Adrenal gland (tissue), 19 donors: ENCODE data around the gene TUBB3. TPM values are rescaled to one million over a fixed set of nuclear protein-coding genes. Genes with fewer than 3 reads are reported as not detected.
"Not testable (repeated sequence)": the region's sequence is repeated elsewhere in the genome, so short reads cannot be mapped to it uniquely, and the experiment has no call there.

ENCODE experiments used
- DNase-seq, 7 donors: peaks; one replicate each; pipeline ENCODE4 v3.0.0-alpha.2; 2019 to 2020
- H3K27ac ChIP-seq, 5 donors: fragments of 200-600 bp; sonication (generic) in 4 of 5; 1 replicate in 3 of 5; 2 replicates in 2 of 5; pipeline versions ENCODE4 v1.5.1 to v1.8.0; 2016 to 2020; ENCODE audit warnings: mild to moderate bottlenecking in 1 of 5
- H3K27me3 ChIP-seq: fragments of 200-600 bp; 2 replicates; pipeline ENCODE4 v1.8.0; 2021
- H3K36me3 ChIP-seq, 2 donors: fragments of 200-600 bp; replicated peaks in 1 of 2; 1 replicate in 1 of 2; 2 replicates in 1 of 2; pipeline versions ENCODE4 v1.5.1 to v1.8.0; 2018 to 2022
- H3K4me1 ChIP-seq, 2 donors: fragments of 200-600 bp; replicated peaks in 1 of 2; 1 replicate in 1 of 2; 2 replicates in 1 of 2; pipeline versions ENCODE4 v1.5.1 to v1.8.0; 2018 to 2021
- H3K4me3 ChIP-seq, 4 donors: fragments of 200-600 bp; sonication (generic) in 3 of 4; one replicate each; pipeline ENCODE4 v1.5.1; 2016 to 2018
- H3K9me3 ChIP-seq, 3 donors: fragments of 200-600 bp; sonication (generic) in 1 of 3; replicated peaks in 1 of 3; 1 replicate in 2 of 3; 2 replicates in 1 of 3; pipeline versions ENCODE4 v1.5.1 to v1.8.0; 2016 to 2021
- POLR2A ChIP-seq, 2 donors: fragments of 450-650 bp; IDR thresholded peaks; one replicate each; pipeline ENCODE4 v1.6.1; 2017; ENCODE audit warnings: antibody characterized with exemption in 2 of 2, mild to moderate bottlenecking in 2 of 2, moderate library complexity in 1 of 2
- WGBS, 4 donors: extraction: QIAGEN DNeasy Blood & Tissue Kit in 2 of 4; methylation state at CpG; one replicate each; pipeline versions ENCODE4 v1.1.5 to v1.1.7; 2013 to 2017; 5-methylcytosine and 5-hydroxymethylcytosine counted together
- intact Hi-C, 2 donors: fragments of 100-400 bp; cut with DNase I; formaldehyde crosslinking; loops; one replicate each; pipeline versions ENCODE4 v1.14.1 to v1.15.0; 2022 to 2023
- long read RNA-seq, 10 donors: library from polyadenylated mRNA in 3 of 10; unstranded in 2 of 10; stranded (forward) in 1 of 10; transcript quantifications; one replicate each; pipeline ENCODE4 v2.0.0 and lab custom pipeline, GENCODE V29; 2021 to 2026
- polyA plus RNA-seq, 3 donors: library from polyadenylated mRNA; stranded (reverse); fragments of 200-250 nt in 2 of 3; fragments of 350-450 nt in 1 of 3; fragmentation: Illumina TruSeq in 1 of 3; extraction: RNeasy Lipid Tissue Mini Kit (QIAGEN cat#74804) in 1 of 3; gene quantifications; one replicate each; pipeline ENCODE4 v1.2.3, GENCODE V29; 2013 to 2014
- total RNA-seq, 9 donors: library from RNA; depleted of rRNA in 4 of 9; stranded (reverse); fragments of >200 nt in 4 of 9; fragments of 120-200 nt in 1 of 9; fragmentation: NEBNext Ultra II Directional in 1 of 9; extraction: Animal tissue kit (Norgen Biotek cat#: 25700) in 1 of 9; gene quantifications; one replicate each; pipeline versions ENCODE4 v1.1.0 to v1.2.4, GENCODE V29; 2013 to 2023
- TF ChIP-seq, protein P1 (sequence below), 6 experiments: fragments of 450-650 bp in 4 of 6; fragments of 200-600 bp in 2 of 6; sonication (generic) in 1 of 6; IDR thresholded peaks; 1 replicate in 5 of 6; 2 replicates in 1 of 6; pipeline versions ENCODE4 v1.5.1 to v1.8.0; 2016 to 2021; ENCODE audit warnings: antibody characterized with exemption in 6 of 6, mild to moderate bottlenecking in 2 of 6, moderate library complexity in 1 of 6
- donor health status: healthy with polysubstance abuse.
- donor health status: Bipolar disorder and iron deficiency.
- donor health status: DM: yes; HTN: yes; CAD: no.
- donor health status: DM: no; HTN: no; CAD: no.
- donor health status: DM: no; HTN: no; CAD: no.
- donor health status: DM: yes; HTN: yes; CAD: no.

TUBB3 gene
- total RNA-seq (10 to 100 TPM in 8 of 9 donors, 1 to 10 TPM in 1; 6.4 to 63.8 (median 21.0) TPM), polyA plus RNA-seq (10 to 100 TPM; 12.5 to 13.2 (median 12.9) TPM)
- long read RNA-seq, donor 1, partial matches to known transcripts = 0 of 2 reads
- long read RNA-seq, donor 1, other reads (novel, unspliced or antisense) = 0 of 2 reads
- long read RNA-seq, donor 2 = 0 reads
- long read RNA-seq, donor 3, partial matches to known transcripts = 0 of 2 reads
- long read RNA-seq, donor 3, other reads (novel, unspliced or antisense) = 0 of 2 reads
- long read RNA-seq, donor 4, transcript TUBB3-201 (4 exons, 1,769 nt) = major isoform, 11 of 11 reads
- long read RNA-seq, donor 4, partial matches to known transcripts = 0 of 11 reads
- long read RNA-seq, donor 4, other reads (novel, unspliced or antisense) = 0 of 11 reads
- long read RNA-seq, donor 5, transcript TUBB3-201 (4 exons, 1,769 nt) = major isoform, 31 of 43 reads
- long read RNA-seq, donor 5, partial matches to known transcripts = 0 of 43 reads
- long read RNA-seq, donor 5, other reads (novel, unspliced or antisense) = 8 of 43 reads
- long read RNA-seq, donor 6, transcript TUBB3-201 (4 exons, 1,769 nt) = major isoform, 12 of 16 reads
- long read RNA-seq, donor 6, partial matches to known transcripts = 0 of 16 reads
- long read RNA-seq, donor 6, other reads (novel, unspliced or antisense) = 3 of 16 reads
- long read RNA-seq, donor 7, partial matches to known transcripts = 0 of 1 reads
- long read RNA-seq, donor 7, other reads (novel, unspliced or antisense) = 0 of 1 reads
- long read RNA-seq, donor 8, partial matches to known transcripts = 0 of 3 reads
- long read RNA-seq, donor 8, other reads (novel, unspliced or antisense) = 0 of 3 reads
- long read RNA-seq, donor 9, partial matches to known transcripts = 0 of 2 reads
- long read RNA-seq, donor 9, other reads (novel, unspliced or antisense) = 0 of 2 reads
- long read RNA-seq, donor 10, transcript TUBB3-201 (4 exons, 1,769 nt) = major isoform, 9 of 15 reads
- long read RNA-seq, donor 10, partial matches to known transcripts = 6 of 15 reads
- long read RNA-seq, donor 10, other reads (novel, unspliced or antisense) = 0 of 15 reads

DNA sequence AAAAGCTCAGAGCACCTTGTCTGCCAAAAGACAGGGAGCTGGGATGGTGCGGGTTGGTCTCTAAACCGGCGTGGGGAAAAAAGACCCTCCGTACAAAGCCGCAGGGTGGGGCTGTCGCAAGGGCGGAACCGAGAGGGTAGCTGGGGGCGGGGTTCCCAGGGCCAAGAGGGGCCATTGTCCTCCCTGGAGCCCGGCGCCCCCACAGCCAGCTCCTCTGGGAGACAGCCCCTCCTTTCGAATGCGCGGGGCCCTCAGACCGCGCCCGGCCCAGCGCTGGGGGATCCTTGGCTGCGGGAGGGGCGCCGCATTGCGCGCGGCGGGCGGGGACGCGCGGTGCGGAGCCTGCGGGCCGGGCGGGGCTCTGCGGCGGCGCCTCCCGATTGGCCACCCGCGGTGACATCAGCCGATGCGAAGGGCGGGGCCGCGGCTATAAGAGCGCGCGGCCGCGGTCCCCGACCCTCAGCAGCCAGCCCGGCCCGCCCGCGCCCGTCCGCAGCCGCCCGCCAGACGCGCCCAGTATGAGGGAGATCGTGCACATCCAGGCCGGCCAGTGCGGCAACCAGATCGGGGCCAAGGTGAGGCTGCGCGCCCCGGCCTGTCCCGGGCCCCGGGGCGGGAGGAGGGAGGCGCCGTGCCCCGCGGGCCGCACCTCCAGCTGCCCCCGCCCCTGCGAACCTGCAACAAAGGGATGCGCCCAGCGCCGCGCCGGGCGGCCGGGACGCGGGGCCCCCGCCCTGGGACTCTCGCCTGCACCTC lies at the start of gene TUBB3:
Gene TUBB3, plus strand, starts transcription at position 459 of the 756 bp plus-strand sequence. Its CDS starts 60 bp downstream, at position 519.
- WGBS, 4 donors = 0 to 3% (median 1%) methylated on average over 9 to 81 of the region's 88 CpGs
- no peaks in the 10 kb centered on the region for H3K9me3 ChIP-seq
- H3K36me3 ChIP-seq = no peaks in the 10 kb centered on the region
- peak within 1 kb of the TSS in 3 of 4 donors; percentile 3 to 67 (median 23) for H3K4me3 ChIP-seq
- peak; percentile 71 to 88 (median 82) for DNase-seq
- H3K27ac ChIP-seq = peak within 1 kb of the TSS; percentile 88 to 99 (median 97)
- H3K27me3 ChIP-seq = no peaks in the 10 kb centered on the region
- TF ChIP-seq, protein P1, sequence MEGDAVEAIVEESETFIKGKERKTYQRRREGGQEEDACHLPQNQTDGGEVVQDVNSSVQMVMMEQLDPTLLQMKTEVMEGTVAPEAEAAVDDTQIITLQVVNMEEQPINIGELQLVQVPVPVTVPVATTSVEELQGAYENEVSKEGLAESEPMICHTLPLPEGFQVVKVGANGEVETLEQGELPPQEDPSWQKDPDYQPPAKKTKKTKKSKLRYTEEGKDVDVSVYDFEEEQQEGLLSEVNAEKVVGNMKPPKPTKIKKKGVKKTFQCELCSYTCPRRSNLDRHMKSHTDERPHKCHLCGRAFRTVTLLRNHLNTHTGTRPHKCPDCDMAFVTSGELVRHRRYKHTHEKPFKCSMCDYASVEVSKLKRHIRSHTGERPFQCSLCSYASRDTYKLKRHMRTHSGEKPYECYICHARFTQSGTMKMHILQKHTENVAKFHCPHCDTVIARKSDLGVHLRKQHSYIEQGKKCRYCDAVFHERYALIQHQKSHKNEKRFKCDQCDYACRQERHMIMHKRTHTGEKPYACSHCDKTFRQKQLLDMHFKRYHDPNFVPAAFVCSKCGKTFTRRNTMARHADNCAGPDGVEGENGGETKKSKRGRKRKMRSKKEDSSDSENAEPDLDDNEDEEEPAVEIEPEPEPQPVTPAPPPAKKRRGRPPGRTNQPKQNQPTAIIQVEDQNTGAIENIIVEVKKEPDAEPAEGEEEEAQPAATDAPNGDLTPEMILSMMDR (IDR thresholded peaks at IDR 0.05) = no peak
- TF ChIP-seq POLR2A (IDR thresholded peaks at IDR 0.05) = peak; percentile 83 to 98
- peaks cover 31 to 66% of the 10 kb centered on the region in 2 donors for H3K4me1 ChIP-seq
- intact Hi-C loops = no loop called here

DNA sequence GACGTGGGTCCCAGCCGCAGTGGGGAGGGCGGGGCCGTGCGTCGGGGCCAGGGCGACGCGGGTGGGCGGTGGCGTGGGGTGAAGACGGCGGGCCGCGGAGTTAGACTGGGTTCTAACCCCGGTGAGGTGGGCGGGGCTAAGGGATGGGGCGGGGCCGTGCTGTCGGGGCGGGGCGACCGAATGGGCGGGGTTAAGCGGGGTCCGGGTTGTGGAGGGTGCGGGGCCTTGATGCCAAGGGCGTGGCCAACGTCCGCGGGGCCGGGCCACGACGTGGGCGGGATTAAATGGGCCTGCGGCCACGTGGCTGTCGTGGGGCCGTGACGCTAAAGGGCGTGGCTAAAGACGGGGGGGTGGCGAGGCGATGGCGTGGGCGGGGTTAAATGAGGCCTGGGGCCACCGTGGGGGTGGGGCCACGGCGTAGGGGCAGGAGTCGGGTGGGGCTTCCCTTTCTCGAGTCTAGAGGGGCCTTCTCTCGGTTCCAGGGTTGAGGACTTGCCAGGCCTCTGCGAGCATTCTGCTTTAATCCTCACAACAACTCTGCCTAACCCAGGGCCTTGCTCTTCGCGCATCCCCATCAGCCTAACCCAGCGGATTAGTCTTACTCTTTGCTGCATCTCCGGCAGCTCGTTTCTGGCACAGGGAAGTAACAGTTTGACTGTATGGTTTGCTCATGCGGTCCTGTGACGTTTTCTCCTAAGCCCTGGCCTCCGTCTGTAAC lies 49.0 kb upstream of the TUBB3 start:
- intact Hi-C loops = no loop called here
- peak; percentile 95 to 98 (median 97) for DNase-seq
- Histone ChIP-seq H3K27me3 (no peaks in the 10 kb centered on the region), H3K4me1 (peaks cover 15 to 20% of the 10 kb centered on the region in 2 donors), H3K4me3 (peak overlapping the region in 2 of 4 donors; percentile 94 to 98), H3K27ac (peak overlapping the region; percentile 99 to 100 (median 100)), H3K36me3 (peaks cover 0 to 7% of the 10 kb centered on the region in 2 donors), H3K9me3 (no peaks in the 10 kb centered on the region)
- 2 to 9% (median 3%) methylated on average over 10 to 61 of the region's 61 CpGs for WGBS, 4 donors
- TF ChIP-seq, protein P1 (IDR thresholded peaks at IDR 0.05) = no peak
- no peak for TF ChIP-seq POLR2A (IDR thresholded peaks at IDR 0.05)

DNA sequence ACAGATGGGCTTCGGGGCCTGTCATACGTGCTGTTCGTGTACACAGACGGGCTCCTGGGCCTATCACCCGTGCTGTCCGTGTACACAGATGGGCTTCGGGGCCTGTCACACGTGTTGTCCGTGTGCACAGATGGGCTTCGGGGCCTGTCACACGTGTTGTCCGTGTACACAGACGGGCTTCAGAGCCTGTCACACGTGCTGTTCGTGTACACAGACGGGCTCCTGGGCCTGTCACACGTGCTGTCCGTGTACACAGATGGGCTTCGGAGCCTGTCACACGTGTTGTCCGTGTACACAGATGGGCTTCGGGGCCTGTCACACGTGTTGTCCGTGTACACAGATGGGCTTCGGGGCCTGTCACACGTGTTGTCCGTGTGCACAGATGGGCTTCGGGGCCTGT lies 44.0 kb upstream of the TUBB3 start:
- H3K4me3 ChIP-seq, intact Hi-C loops, H3K27ac ChIP-seq, H3K9me3 ChIP-seq, DNase-seq, H3K27me3 ChIP-seq: not testable (repeated sequence)
- 83 to 97% (median 92%) methylated on average over 18 to 28 of the region's 28 CpGs for WGBS, 4 donors
- H3K36me3 ChIP-seq = peaks cover 0 to 48% of the 10 kb centered on the region in 2 donors
- peaks cover 8 to 11% of the 10 kb centered on the region in 2 donors for H3K4me1 ChIP-seq
